Endothelial cell of hepatic sinusoid (primary cell): ENCODE measurements around the gene REG1B.

Source experiments
- in situ Hi-C: cut with HindIII; loops from 2 replicates; pipeline ENCODE4 v1.10.0; 2017; ENCODE audit warnings: low sequenced_read_pairs

REG1B gene

DNA sequence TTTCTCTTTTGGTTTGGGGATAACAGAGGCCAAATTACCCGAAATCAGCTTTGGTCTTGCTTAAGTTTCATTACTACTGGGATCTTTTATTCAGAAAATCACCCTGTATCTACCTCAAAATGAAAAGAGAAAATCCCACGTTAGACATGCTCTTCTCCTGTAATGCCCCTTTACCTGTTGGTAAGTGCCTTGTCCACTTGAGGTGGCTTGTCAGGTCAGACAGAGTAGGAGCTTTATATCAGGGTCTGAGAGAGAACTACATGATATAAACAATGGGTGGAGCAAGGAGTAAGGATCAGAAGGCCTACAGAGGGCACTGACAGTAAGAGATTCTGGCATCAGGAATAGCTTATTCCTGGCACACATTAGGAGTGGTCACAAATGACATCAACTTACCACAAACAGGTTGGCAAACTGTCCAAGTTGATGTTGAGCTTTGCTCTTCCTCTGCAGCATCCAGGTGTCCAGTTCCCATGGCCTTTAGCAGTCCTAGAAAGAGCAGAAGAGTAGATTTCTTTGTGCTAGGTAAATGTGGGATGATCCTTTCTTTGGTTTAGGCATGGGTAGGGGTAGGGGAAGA lies at the start of gene REG1B:
TSS of gene REG1B (minus strand) at position 209 of the 580 bp plus-strand sequence. CDS start 381 bp downstream, outside the sequence.
- in situ Hi-C loops: no loop called here

DNA sequence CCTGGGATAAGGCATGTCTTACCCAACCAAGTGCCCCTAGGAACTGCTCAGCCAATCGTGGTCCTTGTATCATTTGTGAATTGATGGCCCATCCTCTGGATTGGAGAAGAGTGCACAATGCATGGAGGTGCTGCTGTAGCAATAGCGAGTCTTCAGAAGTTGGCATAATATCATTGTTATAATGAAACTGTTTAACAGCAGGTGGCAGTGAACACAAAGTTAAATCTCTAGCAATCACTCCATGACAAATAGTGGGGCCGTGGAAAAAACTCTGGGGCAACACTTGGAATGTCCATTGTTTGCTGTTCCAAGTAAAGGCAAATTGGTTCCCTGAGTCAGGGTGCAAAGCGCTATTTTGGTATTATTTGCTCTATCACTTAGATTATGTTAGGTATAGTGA lies 43.9 kb upstream of the REG1B start:
- in situ Hi-C loops: loop anchor here (10.0 kb wide), 1 partner anchor 63 kb away; no protein-coding TSS in a partner anchor

- in situ Hi-C loops: loop anchor here (10.0 kb wide), 1 partner anchor 65 kb away; no protein-coding TSS in a partner anchor
Measured at GRCh38 chr2:79129804-79130203, 42.0 kb upstream of the REG1B start.

DNA sequence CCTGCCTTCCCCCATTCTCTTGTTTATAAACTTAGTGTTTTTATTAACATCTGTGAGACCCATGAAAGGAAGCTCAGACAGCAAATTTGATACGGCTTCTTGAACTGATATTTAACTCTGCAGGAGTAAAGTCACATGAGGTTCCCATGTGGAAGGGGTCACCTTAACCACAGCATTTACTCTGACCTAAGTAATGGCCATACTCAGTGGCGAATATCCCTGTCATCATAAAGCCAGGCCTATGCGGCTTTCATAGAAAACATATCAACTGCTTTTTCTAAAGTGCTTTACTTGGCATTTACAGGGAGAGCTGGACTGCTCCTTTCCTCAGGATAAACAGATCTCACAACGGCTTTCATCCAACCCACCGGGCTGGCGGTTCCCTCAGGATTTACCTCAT lies 41.5 kb upstream of the REG1B start:
- in situ Hi-C loops: no loop called here

GRCh38 chr2:79128406-79128805 lies 40.6 kb upstream of the REG1B start:
- in situ Hi-C loops: no loop called here

DNA sequence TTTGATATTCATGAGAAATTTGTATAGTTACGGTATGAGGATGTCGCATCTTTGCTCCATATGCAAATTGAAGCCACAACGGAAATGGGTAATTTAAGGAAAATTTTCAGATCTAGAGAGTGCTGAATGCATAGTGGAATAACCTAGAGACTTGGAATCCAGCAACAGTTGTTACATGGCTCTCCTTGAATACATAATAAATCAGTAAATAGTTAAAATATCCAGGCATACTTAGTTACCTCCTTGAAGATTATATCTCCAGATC lies 37.9 kb upstream of the REG1B start:
- in situ Hi-C loops: no loop called here

DNA sequence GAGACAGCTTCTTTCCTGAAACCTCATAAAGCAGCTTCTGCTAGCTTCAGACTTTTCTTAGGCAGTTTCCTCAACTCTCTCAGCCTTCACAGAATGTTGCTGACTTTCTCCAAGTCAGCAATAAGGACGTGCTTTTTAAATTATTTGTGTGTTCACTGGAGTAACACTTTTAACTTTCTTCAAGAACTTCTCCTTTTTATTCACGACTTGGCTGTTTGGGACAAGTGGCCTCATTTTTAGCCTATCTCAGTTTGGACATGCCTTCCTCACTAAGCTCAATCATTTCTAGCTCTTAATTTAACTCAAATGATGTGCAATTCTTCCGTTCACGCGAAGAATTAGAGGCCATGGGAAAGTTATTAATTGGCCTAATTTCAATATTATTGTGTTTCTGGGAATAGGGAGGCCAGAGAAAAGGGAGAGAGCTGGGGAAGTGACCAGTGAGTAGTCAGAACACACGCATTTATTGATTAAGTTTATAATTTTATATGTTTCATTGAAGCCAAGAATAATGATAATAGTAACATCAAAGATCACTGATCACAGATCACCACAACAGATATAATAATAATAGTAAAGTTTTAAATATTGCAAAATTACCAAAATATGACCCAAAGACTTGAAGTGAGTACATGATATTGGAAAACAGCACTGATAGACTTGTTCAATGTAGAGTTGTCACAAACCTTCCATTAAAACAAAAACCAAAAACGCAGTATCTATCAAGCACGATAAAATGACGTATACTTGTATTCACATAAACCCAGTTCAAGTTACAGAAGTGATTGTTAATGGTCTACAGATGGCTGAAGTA lies 37.3 kb upstream of the REG1B start:
- in situ Hi-C loops: no loop called here

GRCh38 chr2:79122676-79123075 lies 34.9 kb upstream of the REG1B start:
- in situ Hi-C loops: no loop called here

DNA sequence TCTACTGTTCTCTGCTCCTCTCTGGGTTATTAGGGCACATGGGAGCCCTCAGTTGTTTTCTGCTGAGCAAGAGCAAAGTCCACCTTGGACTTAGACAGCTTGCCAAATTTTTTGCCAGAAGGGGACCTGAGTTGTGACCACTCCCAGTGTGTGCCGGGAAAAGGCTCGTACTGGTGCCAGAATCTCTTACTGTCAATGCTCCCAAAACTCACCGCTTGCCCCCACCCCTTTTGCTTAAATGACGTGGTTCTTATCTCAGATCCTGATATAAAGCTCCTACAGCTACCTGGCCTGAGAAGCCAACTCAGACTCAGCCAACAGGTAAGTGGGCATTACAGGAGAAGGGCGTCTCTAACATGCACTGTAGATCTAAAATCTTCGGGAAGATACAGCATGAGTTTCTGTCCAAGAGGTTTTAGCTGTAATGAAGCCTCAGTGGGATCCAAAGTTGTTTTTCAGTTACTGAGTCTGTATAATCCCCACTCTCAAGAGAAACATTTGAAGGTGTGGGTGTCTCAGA lies 32.5 kb upstream of the REG1B start, which contains the start of gene REG1A:
TSS of gene REG1A (plus strand) at position 295 of the 520 bp plus-strand sequence. CDS start 374 bp downstream, outside the sequence.
- in situ Hi-C loops: no loop called here

GRCh38 chr2:79116997-79117928 lies 29.5 kb upstream of the REG1B start:
- in situ Hi-C loops: no loop called here

DNA sequence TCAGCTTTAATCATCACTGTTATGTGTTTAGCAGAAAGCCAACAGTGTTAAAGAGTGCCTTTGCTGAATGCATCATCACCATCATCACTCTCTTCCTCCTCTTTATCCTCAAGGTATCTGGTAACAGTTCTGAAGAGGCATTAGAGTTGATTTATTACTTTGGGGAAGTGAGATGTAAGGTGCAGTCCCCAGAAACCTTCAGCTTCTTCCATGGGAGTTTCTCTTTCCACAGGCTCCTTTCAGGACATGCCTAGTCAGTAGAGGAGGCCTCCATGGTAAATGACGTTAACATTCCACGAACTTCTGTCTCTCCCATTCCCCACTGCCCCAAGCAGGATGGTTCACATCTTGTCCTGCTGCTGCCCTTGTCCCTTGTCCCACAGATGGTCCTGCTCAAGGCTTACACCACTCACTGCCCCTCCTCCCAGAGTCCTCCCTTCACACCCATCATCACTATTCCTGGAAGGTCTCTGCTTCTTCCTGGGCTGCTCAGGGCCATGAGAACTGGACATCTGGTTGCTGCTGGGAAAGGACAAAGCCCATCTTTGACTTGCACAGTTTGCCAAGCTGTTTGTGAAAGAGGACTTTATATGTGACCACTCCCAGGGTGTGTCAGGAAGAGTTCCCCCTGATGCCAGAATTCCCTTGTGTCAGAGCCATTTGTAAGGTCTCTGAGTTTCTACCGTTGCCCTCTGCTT lies 27.2 kb upstream of the REG1B start:
- in situ Hi-C loops: no loop called here

DNA sequence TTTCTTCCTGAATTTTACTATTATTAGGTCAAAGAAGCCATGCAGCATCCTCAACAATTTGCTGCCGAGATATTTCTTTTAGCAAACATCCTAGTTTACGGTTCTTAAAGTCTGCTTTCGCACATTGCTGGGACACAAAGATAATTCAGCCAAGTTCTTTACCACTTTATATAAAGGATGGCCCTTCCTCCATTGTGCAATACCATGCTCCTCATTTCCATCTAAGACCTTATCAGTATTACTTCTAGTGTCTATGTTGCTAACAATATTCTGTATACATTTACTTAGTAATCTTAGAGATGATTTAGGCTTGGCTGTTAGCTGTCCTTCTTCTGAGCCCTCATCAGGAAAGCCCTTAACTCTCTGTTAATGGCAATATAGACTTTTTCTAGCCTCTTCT lies 24.5 kb upstream of the REG1B start:
- in situ Hi-C loops: no loop called here

GRCh38 chr2:79105259-79105658 lies 17.5 kb upstream of the REG1B start:
- in situ Hi-C loops: no loop called here

GRCh38 chr2:79103214-79103613 lies 15.4 kb upstream of the REG1B start:
- in situ Hi-C loops: no loop called here

DNA sequence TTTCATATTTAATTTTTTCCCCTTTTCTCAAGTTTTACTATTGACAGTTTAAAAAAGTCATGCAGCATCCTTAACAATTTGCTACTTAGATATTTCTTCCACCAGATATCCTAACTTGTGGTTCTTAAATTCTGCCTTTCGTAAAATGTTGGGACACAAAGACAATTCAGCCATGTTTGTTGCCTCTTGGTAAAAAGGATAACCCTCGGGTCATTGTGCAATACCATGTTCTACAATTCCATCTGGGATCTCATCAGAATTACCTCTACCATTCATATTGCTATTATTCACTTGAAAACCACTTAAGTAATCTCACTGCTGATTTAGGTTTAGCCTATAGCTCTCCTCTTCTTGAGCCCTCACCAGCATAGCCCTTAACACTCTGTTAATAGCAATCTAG lies 13.2 kb upstream of the REG1B start:
- in situ Hi-C loops: no loop called here

DNA sequence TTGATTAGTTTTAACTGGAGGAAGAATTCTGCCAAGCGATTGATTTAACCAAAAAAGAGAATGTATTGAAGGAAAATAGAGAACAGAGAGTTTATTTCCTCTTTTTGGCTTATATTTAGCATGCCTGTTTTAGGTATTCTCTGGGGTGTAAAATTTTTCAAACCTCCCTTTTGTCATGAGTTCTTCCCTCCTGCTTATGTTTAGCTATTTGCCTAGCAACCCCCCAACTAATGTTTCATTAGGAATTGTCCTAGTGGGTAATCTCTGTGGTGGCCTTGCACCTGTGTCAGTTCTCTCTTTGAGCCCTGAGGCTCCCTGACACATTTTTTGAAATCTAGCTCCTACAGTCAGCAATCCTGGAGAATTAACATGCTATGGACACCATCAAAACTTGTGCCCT lies 12.5 kb upstream of the REG1B start:
- in situ Hi-C loops: no loop called here

- in situ Hi-C loops: no loop called here
Measured at GRCh38 chr2:79099140-79099686, 11.4 kb upstream of the REG1B start.

- in situ Hi-C loops: no loop called here
Measured at GRCh38 chr2:79097843-79098242, 10.1 kb upstream of the REG1B start.

GRCh38 chr2:79090693-79091092 lies 2.9 kb upstream of the REG1B start:
- in situ Hi-C loops: no loop called here

- in situ Hi-C loops: no loop called here
Measured at GRCh38 chr2:79086255-79086654, 1.5 kb downstream of the REG1B start.
